Pancreas (tissue), 10 donors: Measurements from ENCODE around the gene SLC4A1. TPM values are rescaled to one million over a fixed set of nuclear protein-coding genes. Genes with fewer than 3 reads are reported as not detected.

ENCODE experiments used
- ATAC-seq, 4 donors: fragments of 200-7000 bp; cut with Tn5 transposase; one replicate each; pipeline versions ENCODE4 v1.8.0 to v1.9.1; 2020; ENCODE audit warnings: mild to moderate bottlenecking in 4 of 4, moderate library complexity in 4 of 4
- DNase-seq, 6 donors: peaks; one replicate each; pipeline ENCODE4 v3.0.0-alpha.2; 2020
- FAIRE-seq: peaks from 2 replicates; lab custom pipeline; 2012; peaks lifted over from hg19 to GRCh38; lab: Jason Lieb, UNC
- H3K27ac ChIP-seq, 4 donors: fragments of 200-600 bp; sonication (generic); 1 replicate in 3 of 4; 2 replicates in 1 of 4; pipeline versions ENCODE4 v1.5.0 to v1.8.0; 2020
- H3K27me3 ChIP-seq, 4 donors: fragments of 200-600 bp; one replicate each; pipeline ENCODE4 v1.8.0; 2021
- H3K36me3 ChIP-seq, 3 donors: fragments of 200-600 bp; sonication (generic) in 1 of 3; one replicate each; pipeline versions ENCODE4 v1.5.0 to v1.8.0; 2020 to 2021
- H3K4me1 ChIP-seq, 3 donors: fragments of 200-600 bp; one replicate each; pipeline ENCODE4 v1.8.0; 2021
- H3K4me3 ChIP-seq, 4 donors: fragments of 200-600 bp; sonication (generic) in 2 of 4; one replicate each; pipeline versions ENCODE4 v1.5.0 to v1.8.0; 2020 to 2021
- H3K9me3 ChIP-seq, 4 donors: fragments of 200-600 bp; one replicate each; pipeline ENCODE4 v1.8.0; 2021
- CTCF ChIP-seq, 4 donors: fragments of 200-600 bp; sonication (generic) in 3 of 4; IDR thresholded peaks; one replicate each; pipeline versions ENCODE4 v1.5.0 to v1.8.0; 2021; ENCODE audit warnings: antibody characterized with exemption in 4 of 4
- WGBS, 2 donors: extraction: QIAGEN DNeasy Blood & Tissue Kit; methylation state at CpG; one replicate each; pipeline ENCODE4 v1.1.7; 2013; 5-methylcytosine and 5-hydroxymethylcytosine counted together
- intact Hi-C, 3 donors: fragments of 100-400 bp; cut with DNase I; formaldehyde crosslinking; loops; one replicate each; pipeline versions ENCODE4 v1.11.1 to v1.14.2; 2022
- microRNA-seq, 2 donors: library from miRNA; unstranded; fragments of <30 nt; microRNA quantifications; one replicate each; pipeline versions ENCODE4 to v1.1.0, GENCODE V29; 2019 to 2020
- polyA plus RNA-seq, 2 donors: library from polyadenylated mRNA; stranded (reverse); fragments of 200-250 nt; gene quantifications; one replicate each; pipeline ENCODE4 v1.2.3, GENCODE V29; 2013
- total RNA-seq, 6 donors: library from RNA; stranded (reverse); fragmentation: NEBNext Ultra II Directional in 4 of 6; extraction: Animal tissue kit (Norgen Biotek cat#: 25700) in 4 of 6; gene quantifications; one replicate each; pipeline versions ENCODE4 v1.2.1 to v1.2.4, GENCODE V29; 2021 to 2023
- donor health status: healthy with polysubstance abuse.
- donor health status: DM: no; HTN: no; CAD: no; lungs with moderate emphysema.
- donor health status: DM: no; HTN: no; CAD: no.
- donor health status: control.
- donor health status: control.
- donor health status: Bipolar disorder and iron deficiency.
- donor health status: DM: yes; HTN: yes; CAD: no.
- donor health status: DM: no; HTN: no; CAD: no.
- donor health status: DM: no; HTN: no; CAD: no.
- donor health status: DM: yes; HTN: yes; CAD: no.

The SLC4A1 gene
- total and polyA plus RNA-seq, 8 donors: 0.24 to 0.37 TPM; not detected in 6

DNA sequence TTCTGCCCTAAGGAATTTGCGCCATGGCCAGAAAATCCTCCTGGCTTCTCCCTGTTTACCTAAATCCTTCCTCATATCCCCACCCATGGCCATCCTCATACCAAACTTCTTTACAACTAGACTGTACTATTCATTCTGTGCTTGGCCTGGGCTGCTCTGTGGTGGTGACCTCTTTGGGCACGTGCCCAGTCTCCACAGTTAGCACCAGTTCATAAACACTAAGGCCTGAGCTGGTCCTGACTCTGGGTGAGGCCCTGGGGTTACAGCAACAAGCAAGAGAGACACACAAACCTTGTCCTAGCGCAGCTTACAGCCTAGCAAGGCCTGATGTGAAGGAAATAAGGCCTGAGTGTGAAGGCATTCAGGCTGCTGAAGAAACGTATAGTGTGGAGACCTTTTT lies 65.2 kb downstream of the SLC4A1 start:
- Histone ChIP-seq H3K9me3 (no peaks in the 10 kb centered on the region), H3K27ac (no peak overlapping the region), H3K4me3 (no peak overlapping the region), H3K36me3 (peaks cover 0 to 12% (median 11%) of the 10 kb centered on the region in 3 donors), H3K4me1 (peaks cover 3 to 11% (median 3%) of the 10 kb centered on the region in 3 donors), H3K27me3 (no peaks in the 10 kb centered on the region)
- no peak for ATAC-seq
- peak in 1 of 6 donors; percentile 25 for DNase-seq
- intact Hi-C loops: no loop called here
- TF ChIP-seq CTCF (IDR thresholded peaks at IDR 0.05): no peak
- FAIRE-seq: no peak
- WGBS, 2 donors: 79 to 86% methylated on average over 4 of the region's 4 CpGs

DNA sequence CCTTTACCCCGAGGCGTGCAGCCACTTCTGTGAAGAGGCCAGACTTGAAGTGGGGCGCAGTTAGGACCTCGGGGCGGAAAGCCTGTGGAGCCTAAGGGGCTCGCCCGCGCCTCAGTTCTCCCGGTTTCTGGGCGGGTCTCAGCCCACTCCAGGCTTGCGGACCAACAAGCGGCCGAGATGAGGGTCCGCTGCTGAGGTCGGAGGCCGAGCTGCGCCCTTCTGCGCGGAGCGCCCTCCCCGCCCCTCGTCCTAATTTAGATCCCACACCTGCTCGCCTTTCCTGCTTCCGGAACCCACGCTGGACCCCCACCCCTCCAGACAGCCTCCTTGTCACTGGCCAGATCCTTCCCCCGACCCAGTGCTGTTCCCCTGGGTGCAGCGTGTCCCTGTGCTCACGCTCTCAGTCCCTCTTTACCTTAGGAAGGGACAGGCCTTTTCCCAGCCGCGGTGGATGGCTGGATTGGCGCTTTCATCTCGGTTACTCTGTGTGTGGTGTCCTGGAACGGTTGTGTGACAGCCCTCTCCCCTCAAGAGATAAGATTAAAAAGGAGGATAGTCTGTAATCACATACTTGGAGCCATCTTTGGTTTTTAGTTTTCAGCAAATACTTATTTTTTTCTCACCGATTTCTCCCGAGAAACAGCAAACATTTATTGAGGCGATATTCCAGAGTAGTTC lies 67.3 kb downstream of the SLC4A1 start:
- Histone ChIP-seq H3K36me3 (no peaks in the 10 kb centered on the region), H3K27me3 (no peaks in the 10 kb centered on the region), H3K9me3 (no peaks in the 10 kb centered on the region), H3K4me1 (peaks cover 3 to 11% (median 6%) of the 10 kb centered on the region in 3 donors), H3K4me3 (peak overlapping the region; percentile 87 to 93 (median 91)), H3K27ac (peak overlapping the region; percentile 83 to 93 (median 91))
- ATAC-seq (peak in 3 of 4 donors; percentile 0 to 1 (median 1)), DNase-seq (peak in 1 of 6 donors; percentile 46), FAIRE-seq (no peak)
- TF ChIP-seq CTCF (IDR thresholded peaks at IDR 0.05): no peak
- WGBS, 2 donors: 3 to 4% methylated on average over 34 to 36 of the region's 36 CpGs
- intact Hi-C loops: no loop called here

DNA sequence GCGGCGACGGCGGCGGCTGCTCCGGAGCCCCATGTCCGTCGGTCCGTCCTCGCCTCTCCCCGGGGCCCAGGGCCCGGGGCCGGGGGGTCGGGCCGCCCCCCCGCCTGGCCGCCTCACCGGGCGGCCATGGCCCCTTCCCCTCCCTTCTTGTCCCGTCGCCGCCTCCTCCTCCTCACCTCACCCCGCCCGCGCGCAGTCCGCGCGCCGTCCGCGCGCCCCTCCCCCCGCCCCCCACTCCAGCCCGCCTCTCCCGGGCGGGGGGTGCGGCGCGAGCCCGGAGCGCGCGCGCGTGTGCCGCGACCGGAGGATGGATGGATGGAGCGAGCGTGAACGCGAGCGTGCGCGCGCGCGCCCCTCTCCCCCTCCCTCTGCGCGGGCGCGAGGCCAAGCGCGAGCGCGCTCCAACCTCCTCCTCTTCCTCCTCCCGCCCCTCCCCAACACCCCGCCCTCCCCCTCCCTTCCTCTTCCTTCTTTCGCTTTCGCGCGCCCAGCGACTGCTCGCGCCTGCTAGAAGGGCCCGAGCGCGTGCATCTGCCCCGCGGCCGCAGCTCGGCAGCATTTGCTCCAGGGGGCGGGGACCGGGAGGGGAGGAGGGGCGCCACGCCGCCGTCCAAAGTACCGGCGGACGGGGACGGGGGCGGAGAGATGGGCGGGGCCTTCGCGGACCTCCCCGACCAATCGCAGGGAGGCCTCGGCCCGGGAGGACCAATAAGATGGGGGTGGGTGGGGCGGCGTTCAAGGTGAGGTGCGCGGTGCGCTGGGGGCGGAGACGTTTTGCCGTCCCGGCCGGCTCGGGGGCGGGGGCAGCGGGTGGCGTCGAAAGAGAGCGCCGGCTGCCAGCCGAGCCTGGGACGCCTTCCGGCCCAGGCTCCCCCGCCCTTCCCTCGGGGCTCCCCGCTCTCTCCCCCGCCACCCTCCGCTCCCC lies 68.1 kb downstream of the SLC4A1 start, which contains the start of gene ATXN7L3:
Gene ATXN7L3 (minus strand): TSS at position 332 of the 925 bp plus-strand sequence. CDS start 1,814 bp downstream, outside the sequence.
- Histone ChIP-seq H3K9me3 (no peaks in the 10 kb centered on the region), H3K36me3 (peaks cover 3 to 5% (median 3%) of the 10 kb centered on the region in 3 donors), H3K27me3 (no peaks in the 10 kb centered on the region), H3K4me1 (peaks cover 3 to 11% (median 6%) of the 10 kb centered on the region in 3 donors), H3K4me3 (peak within 1 kb of the TSS; percentile 87 to 93 (median 91)), H3K27ac (peak within 1 kb of the TSS; percentile 83 to 93 (median 91))
- 0 to 1% methylated on average over 26 to 120 of the region's 126 CpGs for WGBS, 2 donors
- FAIRE-seq (no peak), ATAC-seq (peak; percentile 91 to 95 (median 92)), DNase-seq (peak; percentile 97 to 100 (median 100))
- intact Hi-C loops: no loop called here
- no peak for TF ChIP-seq CTCF (IDR thresholded peaks at IDR 0.05)

- peaks cover 3 to 11% (median 6%) of the 10 kb centered on the region in 3 donors for H3K4me1 ChIP-seq
- no peak for TF ChIP-seq CTCF (IDR thresholded peaks at IDR 0.05)
- H3K27ac ChIP-seq: peak overlapping the region; percentile 83 to 93 (median 91)
- 0 to 2% methylated on average over 19 to 61 of the region's 68 CpGs for WGBS, 2 donors
- no peaks in the 10 kb centered on the region for H3K9me3 ChIP-seq
- intact Hi-C loops: no loop called here
- FAIRE-seq (no peak), DNase-seq (peak; percentile 61 to 90 (median 75)), ATAC-seq (peak; percentile 26 to 49 (median 32))
- peaks cover 5 to 12% (median 12%) of the 10 kb centered on the region in 3 donors for H3K36me3 ChIP-seq
- H3K27me3 ChIP-seq: no peaks in the 10 kb centered on the region
- peak overlapping the region; percentile 87 to 93 (median 91) for H3K4me3 ChIP-seq
Measured at GRCh38 chr17:44198721-44199552, 69.0 kb downstream of the SLC4A1 start.

Small RNA genes within 50 kb of the gene (microRNA-seq; reads per million reads assigned to microRNA genes)
- gene MIR6782: 0 to 0.39 reads per million in 2 donors

Other genes with a start within 250 kb of the SLC4A1 start
- gene LSM12, start 201.5 kb downstream of the SLC4A1 start, total RNA-seq: 10 to 100 TPM; 19.0 to 29.6 (median 25.7) TPM
- 10 to 100 TPM; 14.5 to 21.3 TPM for gene LSM12, start 201.5 kb downstream of the SLC4A1 start, polyA plus RNA-seq
- 10 to 100 TPM in 5 of 6 donors, 1 to 10 TPM in 1; 9.1 to 28.0 (median 24.0) TPM for gene G6PC3, start 197.4 kb downstream of the SLC4A1 start, total RNA-seq
- gene G6PC3, start 197.4 kb downstream of the SLC4A1 start, polyA plus RNA-seq: 10 to 100 TPM; 48.3 to 54.2 TPM
- gene HDAC5, start 144.5 kb downstream of the SLC4A1 start, total RNA-seq: 10 to 100 TPM; 10.9 to 32.1 (median 16.1) TPM
- 10 to 100 TPM; 25.8 to 38.1 TPM for gene HDAC5, start 144.5 kb downstream of the SLC4A1 start, polyA plus RNA-seq
- gene HROB, start 126.2 kb downstream of the SLC4A1 start, total RNA-seq: under 1 TPM; 0.09 to 0.97 (median 0.45) TPM
- under 1 TPM; 0.27 to 0.40 TPM for gene HROB, start 126.2 kb downstream of the SLC4A1 start, polyA plus RNA-seq
- gene ASB16, start 97.4 kb downstream of the SLC4A1 start, total RNA-seq: 1 to 10 TPM; 1.1 to 3.9 (median 2.3) TPM
- 1 to 10 TPM; 1.9 to 2.9 TPM for gene ASB16, start 97.4 kb downstream of the SLC4A1 start, polyA plus RNA-seq
- 10 to 100 TPM; 10.4 to 24.6 (median 14.8) TPM for gene TMUB2, start 81.2 kb downstream of the SLC4A1 start, total RNA-seq
- 10 to 100 TPM; 42.2 to 50.9 TPM for gene TMUB2, start 81.2 kb downstream of the SLC4A1 start, polyA plus RNA-seq
- 10 to 100 TPM; 21.1 to 38.0 (median 24.5) TPM for gene ATXN7L3, start 68.3 kb downstream of the SLC4A1 start, total RNA-seq
- gene ATXN7L3, start 68.3 kb downstream of the SLC4A1 start, polyA plus RNA-seq: 10 to 100 TPM; 29.8 to 32.0 TPM
- gene UBTF, start 48.5 kb downstream of the SLC4A1 start, total RNA-seq: 10 to 100 TPM; 31.9 to 51.8 (median 35.6) TPM
- gene UBTF, start 48.5 kb downstream of the SLC4A1 start, polyA plus RNA-seq: 10 to 100 TPM; 40.9 to 44.1 TPM
- 1 to 10 TPM in 5 of 6 donors, under 1 TPM in 1; 0.56 to 5.0 (median 2.9) TPM for gene RUNDC3A, start 40.5 kb upstream of the SLC4A1 start, total RNA-seq
- 10 to 100 TPM; 24.0 to 59.4 TPM for gene RUNDC3A, start 40.5 kb upstream of the SLC4A1 start, polyA plus RNA-seq
- 10 to 100 TPM; 50.7 to 72.7 (median 62.2) TPM for gene SLC25A39, start 56.7 kb upstream of the SLC4A1 start, total RNA-seq
- 100 to 1,000 TPM; 119 to 155 TPM for gene SLC25A39, start 56.7 kb upstream of the SLC4A1 start, polyA plus RNA-seq
- 100 to 1,000 TPM in 2 of 6 donors, 10 to 100 TPM in 4; 48.0 to 229 (median 69.6) TPM for gene GRN, start 77.2 kb upstream of the SLC4A1 start, total RNA-seq
- 100 to 1,000 TPM in 1 of 2 donors, 10 to 100 TPM in 1; 55.7 to 100 TPM for gene GRN, start 77.2 kb upstream of the SLC4A1 start, polyA plus RNA-seq
- under 1 TPM; 0.24 to 0.97 (median 0.44) TPM for gene FAM171A2, start 95.7 kb upstream of the SLC4A1 start, total RNA-seq
- 1 to 10 TPM in 1 of 2 donors, under 1 TPM in 1; 0.87 to 1.3 TPM for gene FAM171A2, start 95.7 kb upstream of the SLC4A1 start, polyA plus RNA-seq
- gene ITGA2B, start 121.5 kb upstream of the SLC4A1 start, total RNA-seq: under 1 TPM; 0.09 to 0.61 (median 0.46) TPM
- gene ITGA2B, start 121.5 kb upstream of the SLC4A1 start, polyA plus RNA-seq: under 1 TPM; 0.42 to 0.53 TPM
- gene GPATCH8, start 235.3 kb upstream of the SLC4A1 start, total RNA-seq: 10 to 100 TPM; 13.2 to 23.2 (median 14.5) TPM
- gene GPATCH8, start 235.3 kb upstream of the SLC4A1 start, polyA plus RNA-seq: 10 to 100 TPM in 1 of 2 donors, 1 to 10 TPM in 1; 9.8 to 10.5 TPM